ENCODE measurements around the gene C1orf115. TPM values are rescaled to one million over a fixed set of nuclear protein-coding genes. Genes with fewer than 3 reads are reported as not detected.
A peak's percentile ranks its signal among the peaks of the same experiment; 100 is the strongest.

C1orf115 gene, protein sequence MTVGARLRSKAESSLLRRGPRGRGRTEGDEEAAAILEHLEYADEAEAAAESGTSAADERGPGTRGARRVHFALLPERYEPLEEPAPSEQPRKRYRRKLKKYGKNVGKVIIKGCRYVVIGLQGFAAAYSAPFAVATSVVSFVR
- not detected in 2 replicates for total RNA-seq (2011; cell fraction: chromatin; rRNA removed; ENCODE audit: low replicate concordance)
- not detected in 2 replicates for total RNA-seq (2011; cell fraction: nucleolus; rRNA removed)
- total RNA-seq (2011; cell fraction: nucleoplasm; rRNA removed): not detected in 2 replicates
- not detected in 2 replicates for total RNA-seq (2014; rRNA removed)
- not detected in 2 replicates for total RNA-seq (2014; rRNA removed; fragmentation: Illumina TruSeq; extraction: Trizol)
- not detected in 2 replicates for total RNA-seq (2015; rRNA removed; fragmentation: Illumina TruSeq; extraction: Trizol)
- total RNA-seq (2021): 0.09 TPM in 1 of 2 replicates, not detected in the other
- polyA plus RNA-seq (2011; rRNA removed): not detected in 2 replicates
- polyA plus RNA-seq (2011; cell fraction: cytosol; rRNA removed): not detected in 2 replicates
- not detected in 2 replicates for polyA plus RNA-seq (2011; cell fraction: nucleus; rRNA removed)
- not detected in 2 replicates for polyA plus RNA-seq (2012)
- polyA plus RNA-seq (2014; fragmentation: Illumina TruSeq; extraction: Trizol): not detected in 2 replicates
- polyA plus RNA-seq (2014; fragmentation: Nextera tagmentation; extraction: Ambion mirVana): not detected
- not detected in 2 replicates for polyA plus RNA-seq (2014; rRNA removed)
- not detected in 2 replicates for polyA minus RNA-seq (2011; rRNA and poly(A)+ RNA removed)
- polyA minus RNA-seq (2011; cell fraction: cytosol; rRNA and poly(A)+ RNA removed): not detected in 2 replicates
- not detected in 2 replicates for polyA minus RNA-seq (2011; cell fraction: nucleus; rRNA and poly(A)+ RNA removed)
- Bru-seq, nascent RNA: percentile 9 among the genes with signal in this experiment
- not detected for BruChase-seq, experiment 1, labeled RNA remaining after a 2-hour chase
- percentile 19 among the genes with signal in this experiment for BruChase-seq, experiment 2, labeled RNA remaining after a 6-hour chase
- long read RNA-seq, experiment 1: 0 reads
- long read RNA-seq, experiment 2: 0 reads
- long read RNA-seq, experiment 3: 0 reads

DNA sequence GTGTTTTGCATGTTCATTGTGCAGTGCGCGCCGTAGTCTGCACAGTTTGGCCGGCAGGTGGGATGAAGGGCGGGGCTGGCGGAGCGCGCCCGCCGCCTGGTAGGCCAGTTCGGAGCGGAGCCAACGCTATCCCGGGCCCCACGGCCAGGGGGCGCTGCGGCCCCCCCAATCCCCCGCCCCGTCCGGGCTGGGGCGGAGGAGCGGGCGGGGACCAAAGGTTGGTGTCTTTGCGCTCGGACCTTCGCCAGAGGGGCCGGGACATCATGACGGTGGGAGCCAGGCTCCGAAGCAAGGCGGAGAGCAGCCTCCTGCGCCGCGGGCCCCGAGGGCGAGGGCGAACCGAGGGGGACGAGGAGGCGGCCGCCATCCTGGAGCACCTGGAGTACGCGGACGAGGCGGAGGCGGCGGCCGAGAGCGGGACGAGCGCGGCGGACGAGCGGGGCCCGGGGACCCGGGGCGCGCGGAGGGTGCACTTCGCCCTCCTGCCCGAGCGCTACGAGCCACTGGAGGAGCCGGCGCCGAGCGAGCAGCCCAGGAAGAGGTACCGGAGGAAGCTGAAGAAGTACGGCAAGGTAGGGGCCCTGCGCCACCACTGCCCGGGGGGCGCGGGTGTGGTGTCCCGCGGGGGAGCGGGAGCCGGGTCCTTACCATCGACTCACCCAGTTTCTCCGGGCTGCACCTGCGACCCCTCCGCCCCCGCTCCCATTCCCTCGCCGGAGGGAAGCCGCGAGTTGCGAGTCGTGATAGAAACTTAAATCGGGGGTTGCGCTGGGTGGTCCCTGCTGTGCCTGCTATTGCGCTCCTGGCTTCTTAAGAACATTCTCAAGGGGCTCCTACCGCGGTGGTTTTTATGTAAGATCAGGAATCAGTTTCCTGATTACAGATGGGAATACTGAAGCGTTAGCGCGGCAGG lies at the start of gene C1orf115:
C1orf115 (plus strand) TSS at position 224 of the 913 bp plus-strand sequence; CDS start at position 264, 40 bp downstream.
- intact Hi-C loops (cut with micrococcal nuclease): no loop called here
- TF ChIP-seq, protein P1, sequence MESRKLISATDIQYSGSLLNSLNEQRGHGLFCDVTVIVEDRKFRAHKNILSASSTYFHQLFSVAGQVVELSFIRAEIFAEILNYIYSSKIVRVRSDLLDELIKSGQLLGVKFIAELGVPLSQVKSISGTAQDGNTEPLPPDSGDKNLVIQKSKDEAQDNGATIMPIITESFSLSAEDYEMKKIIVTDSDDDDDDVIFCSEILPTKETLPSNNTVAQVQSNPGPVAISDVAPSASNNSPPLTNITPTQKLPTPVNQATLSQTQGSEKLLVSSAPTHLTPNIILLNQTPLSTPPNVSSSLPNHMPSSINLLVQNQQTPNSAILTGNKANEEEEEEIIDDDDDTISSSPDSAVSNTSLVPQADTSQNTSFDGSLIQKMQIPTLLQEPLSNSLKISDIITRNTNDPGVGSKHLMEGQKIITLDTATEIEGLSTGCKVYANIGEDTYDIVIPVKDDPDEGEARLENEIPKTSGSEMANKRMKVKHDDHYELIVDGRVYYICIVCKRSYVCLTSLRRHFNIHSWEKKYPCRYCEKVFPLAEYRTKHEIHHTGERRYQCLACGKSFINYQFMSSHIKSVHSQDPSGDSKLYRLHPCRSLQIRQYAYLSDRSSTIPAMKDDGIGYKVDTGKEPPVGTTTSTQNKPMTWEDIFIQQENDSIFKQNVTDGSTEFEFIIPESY (CRISPR knock-in tag; IDR thresholded peaks at IDR 0.05): peak; percentile 93
- TF ChIP-seq, protein P2, sequence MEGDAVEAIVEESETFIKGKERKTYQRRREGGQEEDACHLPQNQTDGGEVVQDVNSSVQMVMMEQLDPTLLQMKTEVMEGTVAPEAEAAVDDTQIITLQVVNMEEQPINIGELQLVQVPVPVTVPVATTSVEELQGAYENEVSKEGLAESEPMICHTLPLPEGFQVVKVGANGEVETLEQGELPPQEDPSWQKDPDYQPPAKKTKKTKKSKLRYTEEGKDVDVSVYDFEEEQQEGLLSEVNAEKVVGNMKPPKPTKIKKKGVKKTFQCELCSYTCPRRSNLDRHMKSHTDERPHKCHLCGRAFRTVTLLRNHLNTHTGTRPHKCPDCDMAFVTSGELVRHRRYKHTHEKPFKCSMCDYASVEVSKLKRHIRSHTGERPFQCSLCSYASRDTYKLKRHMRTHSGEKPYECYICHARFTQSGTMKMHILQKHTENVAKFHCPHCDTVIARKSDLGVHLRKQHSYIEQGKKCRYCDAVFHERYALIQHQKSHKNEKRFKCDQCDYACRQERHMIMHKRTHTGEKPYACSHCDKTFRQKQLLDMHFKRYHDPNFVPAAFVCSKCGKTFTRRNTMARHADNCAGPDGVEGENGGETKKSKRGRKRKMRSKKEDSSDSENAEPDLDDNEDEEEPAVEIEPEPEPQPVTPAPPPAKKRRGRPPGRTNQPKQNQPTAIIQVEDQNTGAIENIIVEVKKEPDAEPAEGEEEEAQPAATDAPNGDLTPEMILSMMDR (IDR thresholded peaks at IDR 0.05 in 2 of 3, conservative IDR thresholded peaks at IDR 0.05 in 1 of 3; ENCODE audit: insufficient read depth in 2 of 3, low read depth in 1 of 3, low read length in 3 of 3): peak; percentile 26 to 58 (median 44); a peak in 5 of 6 replicates
- no peak for TF ChIP-seq ZNF830 (CRISPR knock-in tag; IDR thresholded peaks at IDR 0.05)
- no peak for TF ChIP-seq KDM4B (IDR thresholded peaks at IDR 0.05; ENCODE audit: borderline replicate concordance in 2 of 2, low read depth in 1 of 2)
- TF ChIP-seq, protein P3, sequence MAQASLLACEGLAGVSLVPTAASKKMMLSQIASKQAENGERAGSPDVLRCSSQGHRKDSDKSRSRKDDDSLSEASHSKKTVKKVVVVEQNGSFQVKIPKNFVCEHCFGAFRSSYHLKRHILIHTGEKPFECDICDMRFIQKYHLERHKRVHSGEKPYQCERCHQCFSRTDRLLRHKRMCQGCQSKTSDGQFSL (CRISPR knock-in tag; IDR thresholded peaks at IDR 0.05): peak; percentile 57; the same call in 1 of the 2 replicates
- TF ChIP-seq, protein P3 (tag; IDR thresholded peaks at IDR 0.05): no peak
- TF ChIP-seq ZNF408 (CRISPR knock-in tag; IDR thresholded peaks at IDR 0.05; ENCODE audit: low read depth): no peak

More for the DNA sequence above, at the start of gene C1orf115:
- FAIRE-seq: no peak
- Histone ChIP-seq H2AFZ (ENCODE audit: low read depth, low read length) (no peak within 1 kb of the TSS), H4K20me1 (replicated peaks; ENCODE audit: control insufficient read depth, insufficient read depth, low read length) (no peaks in the 10 kb centered on the region), H3K4me3 (no peak within 1 kb of the TSS), H3K79me2 (ENCODE audit: control insufficient read depth, insufficient read depth, low read length) (no peaks in the 10 kb centered on the region), H3K4me1 (replicated peaks in 1 of 2; ENCODE audit: control insufficient read depth in 2 of 2, insufficient read depth in 2 of 2, low read length in 2 of 2) (peaks cover 0 to 7% of the 10 kb centered on the region in 2 experiments; a peak in 1 of 5 replicates), H3K9me1 (ENCODE audit: control insufficient read depth, insufficient read depth, low read length) (no peaks in the 10 kb centered on the region), H3K36me3 (ENCODE audit: control insufficient read depth, insufficient read depth, low read length) (no peaks in the 10 kb centered on the region), H3K9me3 (replicated peaks; ENCODE audit: control insufficient read depth, insufficient read depth, low read depth, low read length) (no peaks in the 10 kb centered on the region), H3K4me2 (ENCODE audit: insufficient read depth, low read length) (no peak within 1 kb of the TSS), H3K27ac (ENCODE audit: extremely low read depth, low read depth, low read length) (no peak within 1 kb of the TSS), H3K9ac (ENCODE audit: insufficient read depth in 1 of 2, low read depth in 2 of 2, low read length in 2 of 2) (no peak within 1 kb of the TSS), H3K27me3 (ENCODE audit: control insufficient read depth in 2 of 2, insufficient read depth in 2 of 2, low read length in 2 of 2) (peaks cover 6 to 16% of the 10 kb centered on the region in 2 experiments; a peak in 2 of 5 replicates)
- peak; percentile 5 to 63 (median 53) for DNase-seq (ENCODE audit: extremely low read depth in 1 of 4, low spot score in 3 of 4)
- POLR2A ChIA-PET: no interaction called here
- ATAC-seq: peak; percentile 83
- no TSS peak for BruUV-seq (replicated peaks)
- CTCF ChIA-PET (ENCODE audit: low intra/inter-chr PET ratio): no interaction called here
- in situ Hi-C loops (cut with MboI): no loop called here
- WGBS (ENCODE audit: insufficient coverage, low coverage, missing lambda C conversion rate): 40% methylated on average over 69 of the region's 96 CpGs
